Measurements from ENCODE around the gene GOLT1A. TPM values are rescaled to one million over a fixed set of nuclear protein-coding genes. Genes with fewer than 3 reads are reported as not detected.

Gene GOLT1A
- total and polyA plus RNA-seq, 7 donors: 0.30 to 7.1 (median 0.37) TPM; not detected in 4

- Histone ChIP-seq H3K9me3 (no peaks in the 10 kb centered on the region), H3K27ac (no peak overlapping the region), H3K4me3 (no peak overlapping the region), H3K4me1 (no peaks in the 10 kb centered on the region), H3K36me3 (ENCODE audit: insufficient read depth in 1 of 2, low read depth in 1 of 2) (no peaks in the 10 kb centered on the region), H3K27me3 (ENCODE audit: insufficient read depth in 3 of 3, low read length in 2 of 3) (peaks cover 0 to 38% (median 12%) of the 10 kb centered on the region in 3 donors)
- DNase-seq (no peak), ATAC-seq (no peak)
- intact Hi-C loops (cut with DNase I): no loop called here
- 86 to 95% (median 91%) methylated on average over 5 of the region's 5 CpGs for WGBS, 3 donors
- TF ChIP-seq CTCF (IDR thresholded peaks at IDR 0.05): no peak
Measured at GRCh38 chr1:204153667-204154066, 60.1 kb downstream of the GOLT1A start.

DNA sequence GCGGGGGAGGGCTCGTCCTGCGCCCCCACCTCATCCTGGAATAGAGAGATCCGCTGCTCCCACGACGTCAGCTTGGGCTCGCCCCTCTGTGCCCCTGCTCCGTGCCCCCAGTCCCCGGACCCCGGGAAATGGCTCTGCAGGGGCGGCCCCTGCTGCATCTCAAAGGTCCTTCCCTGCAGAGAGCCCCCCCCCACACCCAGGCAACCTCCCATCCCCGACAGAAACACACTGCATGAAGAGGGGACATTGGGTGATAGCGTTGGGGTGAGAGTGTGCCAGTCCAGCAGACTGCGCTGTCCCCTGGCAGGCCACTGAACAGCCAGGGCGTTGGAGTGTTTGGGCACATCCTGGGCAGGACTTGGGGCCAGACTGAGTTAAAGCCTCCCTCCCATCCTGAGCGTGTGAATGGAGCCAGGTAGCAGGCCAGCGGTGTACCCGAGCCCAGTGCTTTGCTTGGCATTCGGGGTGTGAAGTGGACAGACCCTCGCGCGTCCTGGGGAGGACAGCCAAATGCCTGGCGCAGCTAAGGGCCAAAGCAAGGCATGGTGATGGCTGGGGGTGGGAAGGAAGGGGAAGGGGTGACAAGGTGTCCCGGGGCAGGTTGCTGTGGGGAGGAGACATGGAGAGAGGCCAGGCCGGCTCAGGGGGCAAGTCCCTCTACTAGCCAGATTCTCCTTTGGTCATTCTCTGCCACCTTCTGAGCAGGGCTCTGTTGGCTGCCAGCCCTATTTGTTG, 61.3 kb downstream of the GOLT1A start:
- Histone ChIP-seq H3K4me1 (no peaks in the 10 kb centered on the region), H3K9me3 (no peaks in the 10 kb centered on the region), H3K27ac (peak overlapping the region; percentile 36), H3K36me3 (ENCODE audit: insufficient read depth in 1 of 2, low read depth in 1 of 2) (no peaks in the 10 kb centered on the region), H3K27me3 (ENCODE audit: insufficient read depth in 3 of 3, low read length in 2 of 3) (peaks cover 0 to 38% (median 12%) of the 10 kb centered on the region in 3 donors), H3K4me3 (peak overlapping the region; percentile 70)
- ATAC-seq: peak in 3 of 4 donors; percentile 5 to 21 (median 11)
- no peak for DNase-seq
- 24 to 30% (median 26%) methylated on average over 21 to 25 of the region's 25 CpGs for WGBS, 3 donors
- no peak for TF ChIP-seq CTCF (IDR thresholded peaks at IDR 0.05)
- intact Hi-C loops (cut with DNase I): no loop called here

DNA sequence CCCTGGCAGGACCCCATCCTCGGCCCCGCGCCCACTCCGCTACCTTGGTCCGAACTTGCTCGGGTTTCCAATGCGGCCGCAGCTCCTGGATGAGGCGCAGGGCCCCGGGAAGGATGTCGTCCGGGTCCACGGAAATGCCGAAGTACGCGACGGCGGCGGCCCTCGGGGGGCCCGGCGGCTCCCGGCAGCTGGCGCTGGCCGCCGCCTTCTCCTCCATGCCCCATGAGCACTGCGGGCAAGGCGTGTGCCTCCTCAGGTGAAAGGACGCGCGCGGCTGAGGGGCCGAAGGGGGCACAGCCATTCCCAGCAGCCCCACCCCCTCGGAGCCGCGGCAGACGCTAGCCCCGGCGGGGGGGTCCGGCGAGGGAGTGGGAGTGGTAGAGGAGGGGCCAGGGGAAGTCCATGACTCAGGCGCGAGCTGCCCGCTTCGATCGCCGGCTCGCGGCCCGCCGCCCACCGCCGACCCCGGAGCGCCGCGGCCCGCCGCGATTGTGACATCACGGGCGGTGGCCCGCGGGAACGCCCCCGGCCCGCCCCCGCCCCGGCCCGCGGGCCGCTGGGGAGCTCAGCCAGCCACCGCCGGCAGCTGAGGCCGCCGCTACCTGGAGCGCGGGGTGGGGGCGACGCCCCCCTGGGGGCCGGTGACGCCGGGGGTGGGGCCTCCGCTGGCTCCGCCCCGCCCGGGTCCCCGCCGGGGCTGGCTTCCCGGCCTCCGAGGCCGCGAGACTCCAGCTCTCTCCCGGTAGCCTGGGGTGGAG, 62.1 kb downstream of the GOLT1A start, which contains the start of gene ETNK2:
Gene ETNK2 (minus strand): TSS at position 493 of the 758 bp plus-strand sequence. CDS start 192 bp downstream, at position 301.
- Histone ChIP-seq H3K4me1 (no peaks in the 10 kb centered on the region), H3K27me3 (ENCODE audit: insufficient read depth in 3 of 3, low read length in 2 of 3) (peaks cover 0 to 40% (median 12%) of the 10 kb centered on the region in 3 donors), H3K9me3 (no peaks in the 10 kb centered on the region), H3K4me3 (peak within 1 kb of the TSS; percentile 70), H3K36me3 (ENCODE audit: insufficient read depth in 1 of 2, low read depth in 1 of 2) (no peaks in the 10 kb centered on the region), H3K27ac (peak within 1 kb of the TSS; percentile 36)
- TF ChIP-seq CTCF (IDR thresholded peaks at IDR 0.05): no peak
- DNase-seq: peak; percentile 71 to 78
- intact Hi-C loops (cut with DNase I): no loop called here
- 1 to 2% (median 1%) methylated on average over 37 to 94 of the region's 94 CpGs for WGBS, 3 donors
- peak; percentile 23 to 50 (median 34) for ATAC-seq

DNA sequence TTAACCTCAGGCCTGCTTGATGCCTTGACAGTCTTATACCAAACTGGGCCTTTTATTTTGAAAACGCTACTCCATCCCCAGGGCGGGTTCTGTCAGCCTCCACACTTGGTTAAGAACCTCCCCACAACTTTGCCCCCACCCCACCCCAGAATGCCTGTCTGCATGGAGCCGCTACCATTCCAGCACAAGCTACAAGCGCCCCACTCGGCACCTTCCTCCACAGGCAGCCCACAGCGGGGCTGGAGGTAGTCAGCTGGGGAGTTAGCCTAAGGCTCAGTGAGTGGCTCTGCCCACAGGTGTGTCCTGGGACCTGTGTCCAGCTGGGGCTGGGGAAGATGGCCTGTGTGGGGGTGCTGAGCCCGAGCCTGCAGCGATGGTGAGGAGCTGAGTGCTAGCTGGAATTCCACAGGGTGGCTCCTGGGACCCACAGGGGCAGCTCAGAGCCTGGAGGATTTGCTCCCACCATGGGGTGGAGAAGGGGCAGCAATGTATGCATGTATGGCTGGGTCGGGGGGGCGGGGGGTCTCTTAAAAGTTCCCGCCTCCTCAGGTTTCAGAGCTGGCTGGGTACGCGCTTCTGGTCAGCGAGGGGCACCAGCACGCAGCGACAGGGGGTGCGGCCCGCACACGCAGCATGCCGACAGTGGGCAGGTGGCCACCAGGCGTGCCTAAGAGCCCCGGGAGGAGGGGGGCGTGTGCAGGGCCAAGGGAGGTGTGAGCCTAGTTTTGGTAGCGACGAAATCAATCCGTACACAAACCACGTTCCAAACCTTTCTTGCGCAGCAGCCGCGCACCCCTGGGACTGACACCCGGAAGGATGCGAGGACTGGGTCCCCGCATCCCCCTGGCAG, 62.9 kb downstream of the GOLT1A start:
- no peak for TF ChIP-seq CTCF (IDR thresholded peaks at IDR 0.05)
- DNase-seq: peak; percentile 43 to 62
- Histone ChIP-seq H3K27me3 (ENCODE audit: insufficient read depth in 3 of 3, low read length in 2 of 3) (peaks cover 0 to 42% (median 12%) of the 10 kb centered on the region in 3 donors), H3K27ac (no peak overlapping the region), H3K36me3 (ENCODE audit: insufficient read depth in 1 of 2, low read depth in 1 of 2) (no peaks in the 10 kb centered on the region), H3K4me1 (no peaks in the 10 kb centered on the region), H3K9me3 (no peaks in the 10 kb centered on the region), H3K4me3 (peak overlapping the region; percentile 70)
- WGBS, 3 donors: 26 to 44% (median 29%) methylated on average over 21 to 33 of the region's 33 CpGs
- peak in 2 of 4 donors; percentile 25 to 49 for ATAC-seq
- intact Hi-C loops (cut with DNase I): no loop called here

Data from psoas muscle (tissue), 8 donors.